CD4-positive, alpha-beta T cell treated with Interferon gamma for 1 hour (primary cell): ENCODE measurements around the gene AMY2B.
"Not testable (repeated sequence)": the region's sequence is repeated elsewhere in the genome, so short reads cannot be mapped to it uniquely, and the experiment has no call there.

Experiments used
- DNase-seq: peaks from one replicate; pipeline ENCODE4 v3.0.0-alpha.2; 2020

The AMY2B gene

GRCh38 chr1:103627436-103627835 lies 56.0 kb downstream of the AMY2B start:
- not testable (repeated sequence) for DNase-seq
